ENCODE results near the gene ASF1B.
"Not testable (repeated sequence)": the region's sequence is repeated elsewhere in the genome, so short reads cannot be mapped to it uniquely, and the experiment has no call there.

ASF1B gene

GRCh38 chr19:14136509-14137281, at the start of gene ASF1B:
Gene ASF1B, minus strand, starts transcription at chr19:14136589. Its CDS starts 133 bp downstream, at chr19:14136456.
- peak; percentile 94 for DNase-seq (ENCODE audit: low read depth)

- DNase-seq (ENCODE audit: low read depth): not testable (repeated sequence)
Measured at GRCh38 chr19:14185691-14186090, 49.3 kb upstream of the ASF1B start.

- DNase-seq (ENCODE audit: low read depth): no peak
Measured at GRCh38 chr19:14185158-14185557, 48.8 kb upstream of the ASF1B start.

GRCh38 chr19:14183741-14184350, 47.5 kb upstream of the ASF1B start:
- DNase-seq (ENCODE audit: low read depth): no peak

- DNase-seq (ENCODE audit: low read depth): no peak
Measured at GRCh38 chr19:14182476-14182875, 46.1 kb upstream of the ASF1B start.

- DNase-seq (ENCODE audit: low read depth): no peak
Measured at GRCh38 chr19:14181906-14182305, 45.5 kb upstream of the ASF1B start.

- DNase-seq (ENCODE audit: low read depth): not testable (repeated sequence)
Measured at GRCh38 chr19:14181199-14181598, 44.8 kb upstream of the ASF1B start.

GRCh38 chr19:14177496-14178074, 41.2 kb upstream of the ASF1B start:
- DNase-seq (ENCODE audit: low read depth): no peak

GRCh38 chr19:14175351-14175792, 39.0 kb upstream of the ASF1B start:
- peak; percentile 12 for DNase-seq (ENCODE audit: low read depth)

GRCh38 chr19:14174883-14175282, 38.5 kb upstream of the ASF1B start:
- DNase-seq (ENCODE audit: low read depth): no peak

- no peak for DNase-seq (ENCODE audit: low read depth)
Measured at GRCh38 chr19:14168993-14169392, 32.6 kb upstream of the ASF1B start.

GRCh38 chr19:14168259-14168972, 32.0 kb upstream of the ASF1B start:
- no peak for DNase-seq (ENCODE audit: low read depth)

GRCh38 chr19:14167576-14168138, 31.3 kb upstream of the ASF1B start:
- DNase-seq (ENCODE audit: low read depth): peak; percentile 14

GRCh38 chr19:14166999-14167575, 30.7 kb upstream of the ASF1B start:
- DNase-seq (ENCODE audit: low read depth): no peak

GRCh38 chr19:14165990-14166830, 29.8 kb upstream of the ASF1B start:
- no peak for DNase-seq (ENCODE audit: low read depth)

GRCh38 chr19:14164724-14165493, 28.5 kb upstream of the ASF1B start:
- DNase-seq (ENCODE audit: low read depth): no peak

GRCh38 chr19:14164082-14164481, 27.7 kb upstream of the ASF1B start:
- no peak for DNase-seq (ENCODE audit: low read depth)

GRCh38 chr19:14162871-14163297, 26.5 kb upstream of the ASF1B start:
- no peak for DNase-seq (ENCODE audit: low read depth)

GRCh38 chr19:14161305-14161704, 24.9 kb upstream of the ASF1B start:
- no peak for DNase-seq (ENCODE audit: low read depth)

Data from stimulated activated CD4-positive, alpha-beta T cell treated with anti-CD3 and anti-CD28 coated beads, Interleukin-2, amount 100 ng/mL, for 4 hours (primary cell).